ENCODE measurements around the gene ROCK2. TPM values are rescaled to one million over a fixed set of nuclear protein-coding genes. Genes with fewer than 3 reads are reported as not detected.

The ROCK2 gene
- total and polyA plus RNA-seq, 2 of the 13 experiments (the other 11 are each of a cell fraction or from before 2014, with no cell fraction given), result 38.1 to 119 TPM

DNA sequence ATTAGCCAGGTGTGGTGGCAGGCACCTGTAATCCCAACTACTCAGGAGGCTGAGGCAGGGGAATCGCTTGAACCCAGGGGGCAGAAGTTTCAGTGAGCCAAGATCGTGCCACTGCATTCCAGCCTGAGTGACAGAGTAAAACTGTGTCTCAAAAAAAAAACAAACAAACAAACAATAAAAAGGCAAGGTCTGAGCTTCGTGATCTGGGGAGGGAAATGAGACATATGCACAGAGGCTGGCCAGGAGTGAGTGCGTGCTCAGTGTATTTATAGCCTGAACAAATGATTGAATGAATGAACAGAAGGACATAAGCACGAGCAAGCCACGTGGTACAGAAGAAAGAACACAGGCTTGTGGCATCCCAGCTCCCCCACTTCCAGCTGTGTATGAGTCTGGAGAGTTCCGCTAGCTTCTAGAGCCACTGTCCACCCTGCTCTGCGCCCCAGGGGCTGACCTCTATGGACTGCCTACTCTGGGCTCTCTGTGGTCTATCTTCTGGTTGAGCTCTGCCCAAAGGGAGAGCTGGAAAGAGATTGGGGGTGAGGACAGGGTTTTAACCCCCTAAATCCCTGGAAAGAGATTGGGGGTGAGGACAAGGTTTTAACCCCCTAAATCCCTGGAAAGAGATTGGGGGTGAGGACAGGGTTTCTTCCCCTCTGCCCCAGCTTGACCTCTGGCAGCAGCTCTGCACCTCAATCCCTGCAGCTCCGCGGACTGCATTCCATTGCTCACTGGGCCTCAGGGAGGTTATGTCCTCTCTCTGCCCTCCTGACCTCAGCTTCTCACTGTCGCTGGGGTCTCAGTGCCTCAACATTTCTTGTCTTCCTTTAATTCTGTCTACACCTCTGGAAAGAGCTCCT lies 11.0 kb upstream of the ROCK2 start (continued):
- TF ChIP-seq NR2F1 (CRISPR knock-in tag; IDR thresholded peaks at IDR 0.05) (peak; percentile 85 to 93), FOXM1 (CRISPR knock-in tag; IDR thresholded peaks at IDR 0.05) (no peak), ZNF761 (CRISPR knock-in tag; conservative IDR thresholded peaks at IDR 0.05) (peak; percentile 37; the same call in 1 of the 2 replicates), ZNF138 (CRISPR knock-in tag; IDR thresholded peaks at IDR 0.05; ENCODE audit: low read depth) (0 out of 2 replicates have a peak, but pooled peaks have one; percentile 35), HMGA1 (CRISPR knock-in tag; conservative IDR thresholded peaks at IDR 0.05) (no peak), ZNF768 (CRISPR knock-in tag; IDR thresholded peaks at IDR 0.05) (0 out of 2 replicates have a peak, but pooled peaks have one; percentile 18), KAT8 (CRISPR knock-in tag; IDR thresholded peaks at IDR 0.05) (0 out of 2 replicates have a peak, but pooled peaks have one; percentile 33), ZNF891 (CRISPR knock-in tag; IDR thresholded peaks at IDR 0.05) (no peak), ZNF850 (CRISPR knock-in tag; conservative IDR thresholded peaks at IDR 0.05) (no peak), ATF1 (CRISPR knock-in tag; IDR thresholded peaks at IDR 0.05) (no peak), ZBTB7B (CRISPR knock-in tag; IDR thresholded peaks at IDR 0.05) (peak; percentile 85; the same call in 1 of the 2 replicates), PTBP1 (IDR thresholded peaks at IDR 0.05; ENCODE audit: low read depth, low read length, poor library complexity, severe bottlenecking) (no peak), MTF1 (CRISPR knock-in tag; IDR thresholded peaks at IDR 0.05) (no peak), RERE (CRISPR knock-in tag; IDR thresholded peaks at IDR 0.05; ENCODE audit: low read depth) (no peak)
- TF ChIP-seq, protein P1, sequence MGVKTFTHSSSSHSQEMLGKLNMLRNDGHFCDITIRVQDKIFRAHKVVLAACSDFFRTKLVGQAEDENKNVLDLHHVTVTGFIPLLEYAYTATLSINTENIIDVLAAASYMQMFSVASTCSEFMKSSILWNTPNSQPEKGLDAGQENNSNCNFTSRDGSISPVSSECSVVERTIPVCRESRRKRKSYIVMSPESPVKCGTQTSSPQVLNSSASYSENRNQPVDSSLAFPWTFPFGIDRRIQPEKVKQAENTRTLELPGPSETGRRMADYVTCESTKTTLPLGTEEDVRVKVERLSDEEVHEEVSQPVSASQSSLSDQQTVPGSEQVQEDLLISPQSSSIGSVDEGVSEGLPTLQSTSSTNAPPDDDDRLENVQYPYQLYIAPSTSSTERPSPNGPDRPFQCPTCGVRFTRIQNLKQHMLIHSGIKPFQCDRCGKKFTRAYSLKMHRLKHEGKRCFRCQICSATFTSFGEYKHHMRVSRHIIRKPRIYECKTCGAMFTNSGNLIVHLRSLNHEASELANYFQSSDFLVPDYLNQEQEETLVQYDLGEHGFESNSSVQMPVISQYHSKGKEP (CRISPR knock-in tag; IDR thresholded peaks at IDR 0.05), result no peak
- TF ChIP-seq, protein P2, sequence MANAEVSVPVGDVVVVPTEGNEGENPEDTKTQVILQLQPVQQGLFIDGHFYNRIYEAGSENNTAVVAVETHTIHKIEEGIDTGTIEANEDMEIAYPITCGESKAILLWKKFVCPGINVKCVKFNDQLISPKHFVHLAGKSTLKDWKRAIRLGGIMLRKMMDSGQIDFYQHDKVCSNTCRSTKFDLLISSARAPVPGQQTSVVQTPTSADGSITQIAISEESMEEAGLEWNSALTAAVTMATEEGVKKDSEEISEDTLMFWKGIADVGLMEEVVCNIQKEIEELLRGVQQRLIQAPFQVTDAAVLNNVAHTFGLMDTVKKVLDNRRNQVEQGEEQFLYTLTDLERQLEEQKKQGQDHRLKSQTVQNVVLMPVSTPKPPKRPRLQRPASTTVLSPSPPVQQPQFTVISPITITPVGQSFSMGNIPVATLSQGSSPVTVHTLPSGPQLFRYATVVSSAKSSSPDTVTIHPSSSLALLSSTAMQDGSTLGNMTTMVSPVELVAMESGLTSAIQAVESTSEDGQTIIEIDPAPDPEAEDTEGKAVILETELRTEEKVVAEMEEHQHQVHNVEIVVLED (CRISPR knock-in tag; IDR thresholded peaks at IDR 0.05; ENCODE audit: borderline replicate concordance), result no peak
- TF ChIP-seq, protein P3, sequence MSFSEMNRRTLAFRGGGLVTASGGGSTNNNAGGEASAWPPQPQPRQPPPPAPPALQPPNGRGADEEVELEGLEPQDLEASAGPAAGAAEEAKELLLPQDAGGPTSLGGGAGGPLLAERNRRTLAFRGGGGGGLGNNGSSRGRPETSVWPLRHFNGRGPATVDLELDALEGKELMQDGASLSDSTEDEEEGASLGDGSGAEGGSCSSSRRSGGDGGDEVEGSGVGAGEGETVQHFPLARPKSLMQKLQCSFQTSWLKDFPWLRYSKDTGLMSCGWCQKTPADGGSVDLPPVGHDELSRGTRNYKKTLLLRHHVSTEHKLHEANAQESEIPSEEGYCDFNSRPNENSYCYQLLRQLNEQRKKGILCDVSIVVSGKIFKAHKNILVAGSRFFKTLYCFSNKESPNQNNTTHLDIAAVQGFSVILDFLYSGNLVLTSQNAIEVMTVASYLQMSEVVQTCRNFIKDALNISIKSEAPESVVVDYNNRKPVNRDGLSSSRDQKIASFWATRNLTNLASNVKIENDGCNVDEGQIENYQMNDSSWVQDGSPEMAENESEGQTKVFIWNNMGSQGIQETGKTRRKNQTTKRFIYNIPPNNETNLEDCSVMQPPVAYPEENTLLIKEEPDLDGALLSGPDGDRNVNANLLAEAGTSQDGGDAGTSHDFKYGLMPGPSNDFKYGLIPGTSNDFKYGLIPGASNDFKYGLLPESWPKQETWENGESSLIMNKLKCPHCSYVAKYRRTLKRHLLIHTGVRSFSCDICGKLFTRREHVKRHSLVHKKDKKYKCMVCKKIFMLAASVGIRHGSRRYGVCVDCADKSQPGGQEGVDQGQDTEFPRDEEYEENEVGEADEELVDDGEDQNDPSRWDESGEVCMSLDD (CRISPR knock-in tag; IDR thresholded peaks at IDR 0.05; ENCODE audit: borderline replicate concordance), result peak; percentile 96

Data from HepG2 (cell line).